CD14-positive monocyte (primary cell): ENCODE data around the gene TINAGL1. TPM values are rescaled to one million over a fixed set of nuclear protein-coding genes. Genes with fewer than 3 reads are reported as not detected.

Experiments used
- DNase-seq, 3 donors: peaks; one replicate each; pipeline ENCODE4 v3.0.0-alpha.2; 2011 to 2022
- H2AFZ ChIP-seq: 2 replicates; pipeline ENCODE4 v1.6.0; 2012; ENCODE audit warnings: mild to moderate bottlenecking, low read depth, low read length, inconsistent platforms; ENCODE audit not compliant: insufficient read depth, poor library complexity, severe bottlenecking
- H3K27ac ChIP-seq, 2 donors: 1 replicate in 1 of 2; 2 replicates in 1 of 2; pipeline ENCODE4 v1.5.1; 2012 to 2013; ENCODE audit warnings: low read length in 2 of 2, control low read depth in 1 of 2, inconsistent platforms in 1 of 2, low read depth in 1 of 2, mild to moderate bottlenecking in 1 of 2
- H3K27me3 ChIP-seq, 2 donors: one replicate each; pipeline versions ENCODE4 v1.6.0 to v1.6.1; 2011 to 2013; ENCODE audit warnings: low read length in 2 of 2; ENCODE audit not compliant: control insufficient read depth in 2 of 2, insufficient read depth in 2 of 2
- H3K36me3 ChIP-seq, 2 donors: replicated peaks in 1 of 2; 1 replicate in 1 of 2; 2 replicates in 1 of 2; pipeline versions ENCODE4 v1.5.1 to v1.6.1; 2012 to 2013; ENCODE audit warnings: low read length in 2 of 2, control low read depth in 1 of 2, inconsistent platforms in 1 of 2, mild to moderate bottlenecking in 1 of 2; ENCODE audit not compliant: insufficient read depth in 2 of 2, control insufficient read depth in 1 of 2
- H3K4me1 ChIP-seq, 2 donors: 1 replicate in 1 of 2; 2 replicates in 1 of 2; pipeline versions ENCODE4 v1.5.1 to v1.6.1; 2012 to 2013; ENCODE audit warnings: low read length in 2 of 2, control low read depth in 1 of 2, inconsistent platforms in 1 of 2, mild to moderate bottlenecking in 1 of 2, moderate library complexity in 1 of 2; ENCODE audit not compliant: insufficient read depth in 2 of 2, control insufficient read depth in 1 of 2
- H3K4me2 ChIP-seq: replicated peaks from 2 replicates; pipeline ENCODE3; 2012; ENCODE audit warnings: low read length, moderate library complexity, mild to moderate bottlenecking; ENCODE audit not compliant: poor library complexity, severe bottlenecking; ENCODE audit errors: extremely low read depth
- H3K4me3 ChIP-seq, 3 experiments: fragments of 200-600 bp in 1 of 3; sonication (generic) in 1 of 3; replicated peaks in 1 of 3; 1 replicate in 2 of 3; 2 replicates in 1 of 3; pipeline ENCODE4 v1.5.1; 2011 to 2013; ENCODE audit warnings: low read length in 3 of 3, mild to moderate bottlenecking in 3 of 3, control low read depth in 2 of 3, low read depth in 2 of 3, inconsistent platforms in 1 of 3, moderate library complexity in 1 of 3
- H3K79me2 ChIP-seq: 2 replicates; pipeline ENCODE4 v1.6.0; 2012; ENCODE audit warnings: mild to moderate bottlenecking, control low read depth, inconsistent platforms, low read length, moderate library complexity; ENCODE audit not compliant: insufficient read depth
- H3K9ac ChIP-seq: 2 replicates; pipeline ENCODE4 v1.6.0; 2017; ENCODE audit warnings: low read length, mild to moderate bottlenecking; ENCODE audit not compliant: insufficient read depth, poor library complexity, severe bottlenecking
- H3K9me3 ChIP-seq, 2 donors: replicated peaks in 1 of 2; 1 replicate in 1 of 2; 2 replicates in 1 of 2; pipeline versions ENCODE4 v1.5.1 to v1.6.1; 2012 to 2013; ENCODE audit warnings: low read length in 2 of 2, control low read depth in 1 of 2; ENCODE audit not compliant: control insufficient read depth in 1 of 2, insufficient read depth in 1 of 2
- H4K20me1 ChIP-seq: 2 replicates; pipeline ENCODE4 v1.6.0; 2012; ENCODE audit warnings: mild to moderate bottlenecking, low read length, control low read depth, moderate library complexity; ENCODE audit not compliant: insufficient read depth
- H3K27ac Mint-ChIP-seq, 7 donors: one replicate each; pipeline ENCODE4 v1.8.0; 2020; ENCODE audit warnings: mild to moderate bottlenecking in 7 of 7, mixed read lengths in 7 of 7, moderate library complexity in 6 of 7, inconsistent platforms in 2 of 7
- H3K27me3 Mint-ChIP-seq, 3 donors: one replicate each; pipeline ENCODE4 v1.8.0; 2021 to 2022; ENCODE audit warnings: low read depth in 3 of 3, mild to moderate bottlenecking in 3 of 3, mixed read lengths in 3 of 3, moderate library complexity in 3 of 3, inconsistent platforms in 1 of 3
- H3K36me3 Mint-ChIP-seq, 2 donors: one replicate each; pipeline ENCODE4 v1.8.0; 2020; ENCODE audit warnings: mixed read lengths in 2 of 2, inconsistent platforms in 1 of 2, mild to moderate bottlenecking in 1 of 2
- H3K4me1 Mint-ChIP-seq: one replicate; pipeline ENCODE4 v1.8.0; 2020; ENCODE audit warnings: mild to moderate bottlenecking, mixed read lengths
- H3K4me3 Mint-ChIP-seq, 2 donors: one replicate each; pipeline ENCODE4 v1.8.0; 2020; ENCODE audit warnings: mild to moderate bottlenecking in 2 of 2, mixed read lengths in 2 of 2, moderate library complexity in 1 of 2
- H3K9me3 Mint-ChIP-seq, 7 donors: one replicate each; pipeline ENCODE4 v1.8.0; 2020 to 2022; ENCODE audit warnings: mixed read lengths in 7 of 7, mild to moderate bottlenecking in 6 of 7, moderate library complexity in 6 of 7, inconsistent platforms in 2 of 7
- CTCF ChIP-seq: fragments of 200-600 bp; IDR thresholded peaks from one replicate; pipeline ENCODE4 v1.8.0; 2022; ENCODE audit warnings: antibody characterized with exemption, mild to moderate bottlenecking
- WGBS: methylation state at CpG from one replicate; pipeline ENCODE4 v1.1.5; 2013; ENCODE audit warnings: missing lambda C conversion rate; ENCODE audit not compliant: insufficient coverage; 5-methylcytosine and 5-hydroxymethylcytosine counted together
- intact Hi-C, 2 donors: fragments of 100-400 bp; cut with micrococcal nuclease; formaldehyde crosslinking; loops; one replicate each; pipeline versions ENCODE4 v1.15.0 to v1.15.1; 2023
- polyA plus RNA-seq, 3 donors: library from polyadenylated mRNA; depleted of rRNA in 1 of 3; unstranded in 2 of 3; stranded (reverse) in 1 of 3; fragments of 300-500 nt in 2 of 3; fragments of >200 nt in 1 of 3; fragmentation: Illumina TruSeq in 2 of 3; gene quantifications; 1 replicate in 2 of 3; 2 replicates in 1 of 3; pipeline ENCODE4 v1.2.3, GENCODE V29; 2012 to 2021

Gene TINAGL1
- polyA plus RNA-seq, 3 donors = 0.07 TPM; not detected in 2

- Histone ChIP-seq H3K36me3 (peaks cover 65 to 75% of the 10 kb centered on the region in 2 donors), H3K27me3 (no peaks in the 10 kb centered on the region), H3K9me3 (no peaks in the 10 kb centered on the region), H3K9ac (no peak overlapping the region), H3K27ac (no peak overlapping the region), H3K4me3 (no peak overlapping the region), H3K79me2 (peaks cover 35% of the 10 kb centered on the region), H3K4me2 (no peak overlapping the region), H2AFZ (no peak overlapping the region), H4K20me1 (peaks cover 27% of the 10 kb centered on the region), H3K4me1 (peaks cover 0 to under 1% of the 10 kb centered on the region in 2 donors)
- Mint-ChIP-seq H3K4me1 (peaks cover 4% of the 10 kb centered on the region), H3K4me3 (no peak overlapping the region), H3K36me3 (peaks cover 74 to 86% of the 10 kb centered on the region in 2 donors), H3K27ac (peak overlapping the region in 2 of 7 donors; percentile 26 to 30), H3K27me3 (no peaks in the 10 kb centered on the region), H3K9me3 (no peaks in the 10 kb centered on the region)
- intact Hi-C loops = loop anchor here in 1 of 2 donors (5.0 kb wide), 1 partner anchor 66 kb away; no protein-coding TSS in a partner anchor
- TF ChIP-seq CTCF = peak; percentile 43
- DNase-seq = peak in 2 of 3 donors; percentile 21 to 27
- 95% methylated on average over 3 of the region's 4 CpGs for WGBS
These were observed 56.8 kb downstream of the TINAGL1 start for GRCh38 chr1:31633117-31633516.

Other genes starting within 250 kb of the TINAGL1 start
- not detected for gene FABP3, start 203.4 kb upstream of the TINAGL1 start, polyA plus RNA-seq
- 10 to 100 TPM in 1 of 3 donors, 1 to 10 TPM in 2; 4.1 to 12.6 (median 7.8) TPM for gene SERINC2, start 163.3 kb upstream of the TINAGL1 start, polyA plus RNA-seq
- gene HCRTR1, start 41.2 kb downstream of the TINAGL1 start, polyA plus RNA-seq = not detected
- gene PEF1, start 68.4 kb downstream of the TINAGL1 start, polyA plus RNA-seq = 10 to 100 TPM; 36.6 to 81.7 (median 70.7) TPM
- under 1 TPM in 1 of 3 donors, not detected in 2; 0.13 TPM for gene COL16A1, start 127.5 kb downstream of the TINAGL1 start, polyA plus RNA-seq
- not detected for gene ADGRB2, start 187.8 kb downstream of the TINAGL1 start, polyA plus RNA-seq
- not detected for gene SPOCD1, start 239.5 kb downstream of the TINAGL1 start, polyA plus RNA-seq